ENCODE results near the gene SETD3.

- no peak for TF ChIP-seq POLR2AphosphoS5 (IDR thresholded peaks at IDR 0.05)
- TF ChIP-seq CTCF (IDR thresholded peaks at IDR 0.05), result no peak
These were observed 21.1 kb downstream of the SETD3 start for GRCh38 chr14:99459481-99460100.

Measured in gastroesophageal sphincter (tissue), 3 donors.